ENCODE measurements around the gene SMG9.

The SMG9 gene, protein sequence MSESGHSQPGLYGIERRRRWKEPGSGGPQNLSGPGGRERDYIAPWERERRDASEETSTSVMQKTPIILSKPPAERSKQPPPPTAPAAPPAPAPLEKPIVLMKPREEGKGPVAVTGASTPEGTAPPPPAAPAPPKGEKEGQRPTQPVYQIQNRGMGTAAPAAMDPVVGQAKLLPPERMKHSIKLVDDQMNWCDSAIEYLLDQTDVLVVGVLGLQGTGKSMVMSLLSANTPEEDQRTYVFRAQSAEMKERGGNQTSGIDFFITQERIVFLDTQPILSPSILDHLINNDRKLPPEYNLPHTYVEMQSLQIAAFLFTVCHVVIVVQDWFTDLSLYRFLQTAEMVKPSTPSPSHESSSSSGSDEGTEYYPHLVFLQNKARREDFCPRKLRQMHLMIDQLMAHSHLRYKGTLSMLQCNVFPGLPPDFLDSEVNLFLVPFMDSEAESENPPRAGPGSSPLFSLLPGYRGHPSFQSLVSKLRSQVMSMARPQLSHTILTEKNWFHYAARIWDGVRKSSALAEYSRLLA

DNA sequence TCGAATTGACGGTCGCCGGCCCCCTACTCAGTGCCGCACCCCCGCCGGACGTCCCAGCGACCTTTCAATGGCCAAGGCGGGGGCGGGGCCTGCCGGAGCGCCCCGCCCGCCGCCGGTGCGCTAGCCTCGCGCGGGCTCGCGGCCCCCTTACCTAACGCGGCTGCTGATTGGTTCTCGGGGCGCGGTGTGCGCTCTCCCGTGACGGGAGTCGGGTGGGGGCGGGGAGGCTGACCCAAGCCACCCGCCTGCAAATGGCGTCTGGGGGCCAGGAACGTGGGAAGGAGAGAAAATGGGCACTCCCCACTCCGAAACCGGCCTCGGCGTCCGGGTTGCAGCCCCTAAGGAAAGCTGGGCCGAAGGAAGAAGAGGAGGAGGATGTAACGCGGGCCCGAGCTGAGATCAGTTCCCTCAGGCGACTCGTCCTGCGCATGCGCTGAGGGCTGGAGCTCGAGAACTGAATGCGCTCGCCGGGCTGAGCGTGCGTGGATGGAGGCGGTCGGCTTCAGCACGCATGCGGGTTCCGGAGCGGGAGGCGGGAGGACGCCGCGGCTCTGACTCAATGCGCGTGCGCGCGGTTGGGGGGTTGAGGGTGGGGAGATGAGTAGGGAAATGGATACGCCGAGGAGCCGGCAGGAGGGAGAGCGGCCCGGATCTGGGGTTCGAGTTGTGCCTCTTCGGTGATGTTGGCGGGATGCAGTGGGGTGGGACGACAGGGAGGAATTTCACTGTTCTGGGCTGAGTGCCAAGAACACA, at the start of gene SMG9:
TSS of gene SMG9 (minus strand) at position 460 of the 753 bp plus-strand sequence. CDS start 4,221 bp downstream, outside the sequence.
- Histone ChIP-seq H3K4me3 (peak within 1 kb of the TSS; percentile 94), H3K4me1 (peaks cover 8% of the 10 kb centered on the region), H3K9me3 (no peaks in the 10 kb centered on the region), H3K36me3 (replicated peaks) (peaks cover 31% of the 10 kb centered on the region), H3K27me3 (ENCODE audit: low read depth) (no peaks in the 10 kb centered on the region)
- in situ Hi-C loops (cut with MboI; ENCODE audit: low sequenced_read_pairs): no loop called here
- DNase-seq (ENCODE audit: low spot score in 2 of 2): peak; percentile 91 to 98

DNA sequence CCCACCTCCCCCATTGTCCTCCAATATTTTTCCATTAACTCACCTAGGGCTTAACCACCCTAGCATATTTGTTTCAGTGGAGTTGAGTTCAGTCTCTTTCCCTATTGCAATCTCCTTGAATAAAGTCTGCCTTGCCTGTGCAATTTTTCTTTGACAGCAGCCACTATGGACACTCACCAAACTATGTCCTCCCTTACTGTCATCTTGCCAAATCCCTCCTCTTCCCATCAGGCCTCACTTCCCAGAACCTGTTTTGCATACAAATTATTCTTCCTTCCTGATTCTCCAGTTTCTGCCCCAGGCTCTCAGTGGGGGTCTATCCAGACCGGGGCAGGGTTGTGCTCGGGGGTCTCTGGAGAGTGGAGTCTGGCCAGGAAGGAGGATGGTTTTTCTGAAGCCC, 49.7 kb upstream of the SMG9 start:
- no peak for DNase-seq (ENCODE audit: low spot score in 2 of 2)
- Histone ChIP-seq H3K4me1 (peaks cover 5% of the 10 kb centered on the region), H3K36me3 (replicated peaks) (no peaks in the 10 kb centered on the region), H3K27me3 (ENCODE audit: low read depth) (peaks cover 4% of the 10 kb centered on the region; the same call in 1 of the 2 replicates), H3K4me3 (no peak overlapping the region), H3K9me3 (no peaks in the 10 kb centered on the region)
- in situ Hi-C loops (cut with MboI; ENCODE audit: low sequenced_read_pairs): no loop called here

DNA sequence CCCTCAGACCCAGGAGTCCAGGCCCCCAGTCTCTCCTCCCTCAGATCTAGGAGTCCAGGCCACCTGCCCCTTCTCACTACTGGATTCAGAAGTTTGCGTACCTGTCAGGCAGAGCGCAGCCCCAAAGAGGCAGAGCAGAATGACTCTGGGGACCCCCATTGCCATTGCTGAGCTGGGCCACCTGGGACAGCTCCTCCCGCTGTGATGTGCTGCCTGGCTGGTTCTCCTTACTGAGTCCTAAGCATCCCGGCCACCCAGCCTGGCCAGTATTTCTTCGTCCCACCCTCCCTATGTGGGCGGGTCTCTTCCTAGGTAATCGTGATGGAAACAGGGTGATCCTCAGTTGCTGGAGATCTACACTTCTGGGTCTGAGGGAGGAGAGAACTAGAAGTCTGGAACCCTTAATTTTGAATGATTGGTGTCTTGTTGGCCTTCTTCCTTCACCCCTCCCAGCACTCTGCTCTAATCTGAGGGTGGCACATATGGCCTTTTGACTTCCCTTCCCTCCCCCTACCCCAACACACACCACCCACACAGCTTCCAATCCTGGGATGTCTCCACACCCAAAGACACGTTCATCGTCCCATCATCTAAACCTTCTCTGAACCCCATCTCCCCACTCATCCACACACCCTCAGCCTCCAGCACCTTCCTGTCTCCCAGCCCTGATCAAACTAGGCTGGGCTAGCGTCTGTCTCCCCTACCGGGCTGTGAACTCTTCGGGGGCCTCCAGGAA, 47.6 kb upstream of the SMG9 start, which contains the start of gene LYPD5:
TSS of gene LYPD5 (minus strand) at position 232 of the 736 bp plus-strand sequence. CDS start at position 165, 67 bp downstream.
- no peak for DNase-seq (ENCODE audit: low spot score in 2 of 2)
- Histone ChIP-seq H3K4me3 (no peak within 1 kb of the TSS), H3K27me3 (ENCODE audit: low read depth) (no peaks in the 10 kb centered on the region), H3K9me3 (no peaks in the 10 kb centered on the region), H3K36me3 (replicated peaks) (no peaks in the 10 kb centered on the region), H3K4me1 (peaks cover 5% of the 10 kb centered on the region)
- in situ Hi-C loops (cut with MboI; ENCODE audit: low sequenced_read_pairs): no loop called here

DNA sequence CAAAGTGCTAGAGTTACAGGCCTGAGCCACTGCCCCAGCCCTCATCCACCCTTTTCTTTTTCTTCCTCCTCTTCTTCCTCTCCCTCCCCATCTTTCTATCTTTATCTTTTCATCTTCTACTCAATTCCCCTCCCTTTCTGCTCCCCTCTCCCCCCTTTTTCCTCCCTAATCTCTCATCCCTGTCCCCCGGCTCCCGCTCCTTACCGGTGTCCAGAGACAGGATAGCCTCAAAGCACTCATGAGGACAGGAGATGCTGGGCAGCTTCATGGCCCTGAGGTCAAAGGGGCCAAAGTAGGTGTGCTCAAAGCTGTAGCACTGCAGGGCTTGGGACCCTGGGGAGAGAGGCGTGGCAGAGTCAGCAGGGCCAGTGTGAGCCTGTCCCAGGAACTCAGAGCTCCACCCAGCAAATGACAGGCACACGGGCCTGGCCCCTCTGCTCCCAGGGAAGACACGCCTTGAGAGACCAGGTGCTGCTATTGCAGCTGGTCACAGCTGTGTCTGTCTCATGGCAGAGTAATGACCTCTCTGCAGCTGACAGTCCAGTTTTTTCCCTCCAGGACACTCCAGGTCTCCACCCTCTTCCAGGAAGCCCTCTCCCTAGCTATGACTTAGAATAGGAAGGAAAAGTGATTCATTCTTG, 44.9 kb upstream of the SMG9 start:
- no peak overlapping the region for H3K4me3 ChIP-seq
- no peak for DNase-seq (ENCODE audit: low spot score in 2 of 2)
- in situ Hi-C loops (cut with MboI; ENCODE audit: low sequenced_read_pairs): no loop called here
- no peaks in the 10 kb centered on the region for H3K4me1 ChIP-seq
- no peaks in the 10 kb centered on the region for H3K9me3 ChIP-seq
- H3K27me3 ChIP-seq (ENCODE audit: low read depth): no peaks in the 10 kb centered on the region
- H3K36me3 ChIP-seq (replicated peaks): no peaks in the 10 kb centered on the region

DNA sequence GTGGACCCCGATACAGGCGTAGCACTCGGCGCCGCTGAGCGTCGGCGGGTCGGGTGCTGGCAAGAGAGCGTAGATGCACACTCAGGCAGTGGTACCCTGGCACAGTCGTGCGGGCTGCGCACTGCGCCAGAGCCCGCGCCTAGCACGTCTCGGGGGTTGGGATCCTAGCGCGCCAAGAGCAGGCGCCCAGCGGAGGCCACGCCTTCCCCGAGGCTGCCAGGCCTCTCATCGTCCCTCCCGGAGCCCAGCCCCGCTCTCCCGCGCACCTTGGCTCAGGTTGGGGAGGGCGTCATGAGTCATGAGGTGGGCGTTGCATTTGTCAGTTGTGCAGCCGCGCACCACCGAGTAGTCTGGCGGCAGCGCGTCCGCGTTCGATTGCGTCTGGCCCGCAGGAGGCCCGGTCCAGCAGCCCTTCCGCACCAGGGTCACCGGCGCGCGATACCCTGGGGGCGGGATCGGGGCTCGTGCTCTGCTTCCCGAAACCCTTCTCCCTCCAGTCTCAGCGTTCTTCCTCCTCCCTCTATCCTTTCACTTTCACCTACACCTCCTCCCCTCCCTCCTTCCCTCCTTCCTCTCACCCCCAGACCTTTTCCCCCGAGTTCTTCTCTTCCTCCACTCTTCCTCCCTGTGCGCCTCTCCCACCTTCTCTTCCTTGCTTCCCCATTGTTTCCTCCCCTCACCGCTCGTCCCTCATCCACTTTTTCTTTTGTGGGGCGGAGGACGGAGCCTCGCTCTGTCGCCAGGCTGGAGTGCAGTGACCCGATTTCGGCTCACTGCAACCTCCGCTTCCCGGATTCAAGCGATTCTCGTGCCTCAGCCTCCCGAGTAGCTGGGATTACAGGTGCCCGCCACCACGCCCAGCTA, 44.0 kb upstream of the SMG9 start:
- in situ Hi-C loops (cut with MboI; ENCODE audit: low sequenced_read_pairs): no loop called here
- Histone ChIP-seq H3K36me3 (replicated peaks) (no peaks in the 10 kb centered on the region), H3K4me3 (no peak overlapping the region), H3K27me3 (ENCODE audit: low read depth) (no peaks in the 10 kb centered on the region), H3K4me1 (no peaks in the 10 kb centered on the region), H3K9me3 (no peaks in the 10 kb centered on the region)
- DNase-seq (ENCODE audit: low spot score in 2 of 2): no peak

DNA sequence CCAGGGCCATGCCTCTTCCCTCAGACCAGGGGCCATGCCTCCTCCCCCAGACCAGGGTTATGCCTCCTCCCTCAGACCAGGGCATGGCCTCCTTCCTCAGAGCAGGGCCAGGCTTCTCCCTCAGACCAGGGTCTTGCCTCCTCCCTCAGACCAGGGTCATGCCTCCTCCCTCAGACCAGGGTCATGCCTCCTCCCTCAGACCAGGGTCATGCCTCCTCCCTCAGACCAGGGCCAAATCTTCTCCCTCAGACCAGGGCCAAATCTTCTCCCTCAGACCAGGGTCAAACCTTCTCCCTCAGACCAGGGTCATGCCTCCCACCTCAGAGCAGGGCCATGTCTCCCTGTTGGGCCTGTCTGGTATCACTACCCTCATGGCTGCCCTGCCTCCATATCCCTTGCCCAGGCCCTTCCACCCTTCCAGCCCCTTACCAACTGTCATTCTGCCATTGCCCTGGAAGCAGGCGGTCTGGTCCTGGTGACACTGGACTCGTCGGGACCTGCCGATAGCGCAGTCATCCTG, 43.3 kb upstream of the SMG9 start:
- Histone ChIP-seq H3K36me3 (replicated peaks) (no peaks in the 10 kb centered on the region), H3K4me1 (no peaks in the 10 kb centered on the region), H3K27me3 (ENCODE audit: low read depth) (peaks cover 3% of the 10 kb centered on the region; the same call in 1 of the 2 replicates), H3K4me3 (no peak overlapping the region), H3K9me3 (no peaks in the 10 kb centered on the region)
- in situ Hi-C loops (cut with MboI; ENCODE audit: low sequenced_read_pairs): no loop called here
- no peak for DNase-seq (ENCODE audit: low spot score in 2 of 2)

DNA sequence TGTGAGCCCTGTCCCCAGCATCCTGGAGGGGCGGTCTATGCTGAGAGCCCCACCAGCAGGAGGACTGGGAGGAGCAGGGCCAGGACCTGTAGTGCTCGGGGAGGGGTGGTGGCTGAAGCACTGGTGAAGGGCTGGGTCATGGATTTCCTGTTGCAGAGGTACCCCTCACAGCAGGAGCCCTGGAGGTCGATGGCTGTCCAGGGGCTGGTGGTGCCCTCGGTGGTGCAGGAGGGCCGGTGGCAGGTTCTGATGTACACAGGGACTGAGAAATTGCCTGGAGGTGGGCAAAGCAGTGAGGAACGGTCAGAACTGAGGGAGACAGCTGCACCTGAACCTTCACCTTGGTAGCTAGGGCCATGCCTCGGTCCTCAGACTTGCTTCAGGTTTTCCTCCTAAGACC, 42.8 kb upstream of the SMG9 start:
- in situ Hi-C loops (cut with MboI; ENCODE audit: low sequenced_read_pairs): no loop called here
- H3K4me3 ChIP-seq: no peak overlapping the region
- H3K36me3 ChIP-seq (replicated peaks): no peaks in the 10 kb centered on the region
- H3K9me3 ChIP-seq: no peaks in the 10 kb centered on the region
- DNase-seq (ENCODE audit: low spot score in 2 of 2): no peak
- peaks cover 3% of the 10 kb centered on the region; the same call in 1 of the 2 replicates for H3K27me3 ChIP-seq (ENCODE audit: low read depth)
- no peaks in the 10 kb centered on the region for H3K4me1 ChIP-seq

DNA sequence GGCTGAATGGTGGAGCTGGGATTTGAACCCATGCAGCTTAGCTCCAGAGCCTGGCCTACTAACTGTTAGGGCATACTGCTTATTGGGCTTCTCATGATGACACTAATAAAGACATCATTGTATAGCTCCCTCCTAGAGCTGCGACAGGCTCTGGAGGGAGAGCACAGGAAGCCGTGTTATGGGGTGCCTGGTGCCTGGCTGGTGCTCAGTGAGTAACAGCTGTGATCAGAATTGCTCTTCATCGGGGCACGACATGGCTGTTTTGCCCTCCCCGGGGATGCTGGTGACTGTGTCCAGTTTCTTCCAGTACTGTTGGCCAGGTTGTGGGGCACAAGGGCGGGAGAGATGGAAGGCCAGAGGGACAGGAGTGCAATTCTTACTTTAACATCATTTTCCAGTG, 42.4 kb upstream of the SMG9 start:
- in situ Hi-C loops (cut with MboI; ENCODE audit: low sequenced_read_pairs): no loop called here

DNA sequence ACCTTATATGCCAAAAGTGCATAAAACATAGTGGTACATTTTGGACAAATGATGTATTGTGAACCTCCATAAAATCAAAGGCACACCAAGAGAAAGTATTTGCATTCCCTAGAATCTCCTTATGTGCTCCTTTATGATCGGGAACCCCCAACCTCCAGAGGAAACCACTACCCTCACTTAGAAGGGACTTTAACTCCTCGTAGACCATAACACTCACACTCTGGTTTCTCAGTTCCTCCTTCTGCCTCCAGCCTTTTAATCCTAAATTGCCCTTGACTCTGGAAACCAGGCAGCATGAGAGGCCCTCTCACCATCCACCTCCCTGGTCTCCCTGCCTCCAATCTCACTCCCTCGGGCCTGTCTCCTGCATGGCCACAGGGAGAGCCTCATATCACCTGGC, 35.8 kb upstream of the SMG9 start:
- DNase-seq (ENCODE audit: low spot score in 2 of 2): no peak
- Histone ChIP-seq H3K27me3 (ENCODE audit: low read depth) (peaks cover 6% of the 10 kb centered on the region; the same call in 1 of the 2 replicates), H3K4me1 (no peaks in the 10 kb centered on the region), H3K4me3 (no peak overlapping the region), H3K36me3 (replicated peaks) (no peaks in the 10 kb centered on the region), H3K9me3 (no peaks in the 10 kb centered on the region)
- in situ Hi-C loops (cut with MboI; ENCODE audit: low sequenced_read_pairs): no loop called here

More for the DNA sequence above, 42.4 kb upstream of the SMG9 start:
- Histone ChIP-seq H3K36me3 (replicated peaks) (no peaks in the 10 kb centered on the region), H3K9me3 (no peaks in the 10 kb centered on the region), H3K27me3 (ENCODE audit: low read depth) (peaks cover 3% of the 10 kb centered on the region; the same call in 1 of the 2 replicates), H3K4me1 (no peaks in the 10 kb centered on the region), H3K4me3 (no peak overlapping the region)
- no peak for DNase-seq (ENCODE audit: low spot score in 2 of 2)

DNA sequence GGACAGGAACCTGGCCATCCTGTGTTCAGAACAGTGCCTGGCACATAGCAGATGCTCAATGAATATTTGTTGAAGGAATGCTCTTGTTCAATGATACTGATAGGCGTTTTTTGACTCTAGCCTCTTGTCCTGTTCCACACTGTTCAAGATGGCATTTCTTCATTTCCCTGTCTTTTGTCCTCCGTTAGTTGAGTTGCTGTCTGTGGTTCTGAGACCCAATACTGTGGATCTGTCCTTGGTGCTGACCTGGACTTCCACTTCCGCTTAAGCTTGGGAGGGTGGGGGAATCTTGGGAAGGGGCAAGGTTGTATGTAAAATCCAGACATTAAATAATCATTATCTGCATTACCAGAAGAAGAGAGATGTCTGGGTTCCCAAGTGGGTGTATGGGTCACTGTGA, 34.3 kb upstream of the SMG9 start:
- peak; percentile 9 to 46 for DNase-seq (ENCODE audit: low spot score in 2 of 2)
- Histone ChIP-seq H3K4me3 (no peak overlapping the region), H3K36me3 (replicated peaks) (no peaks in the 10 kb centered on the region), H3K9me3 (no peaks in the 10 kb centered on the region), H3K4me1 (no peaks in the 10 kb centered on the region), H3K27me3 (ENCODE audit: low read depth) (peaks cover 6% of the 10 kb centered on the region; the same call in 1 of the 2 replicates)
- in situ Hi-C loops (cut with MboI; ENCODE audit: low sequenced_read_pairs): no loop called here

DNA sequence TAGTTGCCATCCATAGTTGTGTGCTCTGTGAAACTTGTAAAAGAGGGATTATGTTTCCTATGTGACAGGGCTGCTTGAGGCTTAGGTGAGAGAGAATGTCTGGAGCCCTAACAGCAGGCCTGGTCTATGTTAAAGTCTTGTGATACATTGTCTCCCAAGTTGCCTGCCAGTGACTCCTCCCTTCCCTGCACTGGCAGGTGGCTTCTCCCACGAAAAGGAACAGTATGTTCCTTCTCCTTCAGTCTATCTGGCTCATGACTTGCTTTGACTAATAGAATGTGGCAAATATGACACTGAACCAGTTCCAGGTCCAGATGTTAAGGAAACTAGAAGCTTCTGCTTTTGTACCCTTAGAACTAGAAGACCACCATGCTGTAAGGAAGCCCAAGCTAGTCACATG, 31.9 kb upstream of the SMG9 start:
- in situ Hi-C loops (cut with MboI; ENCODE audit: low sequenced_read_pairs): no loop called here
- Histone ChIP-seq H3K9me3 (no peaks in the 10 kb centered on the region), H3K4me3 (no peak overlapping the region), H3K4me1 (no peaks in the 10 kb centered on the region), H3K36me3 (replicated peaks) (no peaks in the 10 kb centered on the region), H3K27me3 (ENCODE audit: low read depth) (peaks cover 1% of the 10 kb centered on the region; the same call in 1 of the 2 replicates)
- no peak for DNase-seq (ENCODE audit: low spot score in 2 of 2)

Measured in HAP-1 (cell line).